DOHH2 (cell line): ENCODE measurements around the gene PTPN14.

ENCODE experiments used
- H3F3A ChIP-seq: fragments of 200-600 bp; sonication (generic), shearing (Covaris generic); 2 replicates; pipeline ENCODE4 v1.6.0; 2016; ENCODE audit warnings: antibody characterized with exemption, mild to moderate bottlenecking; ENCODE audit not compliant: control insufficient read depth, insufficient read depth
- H3K27ac ChIP-seq: fragments of 200-600 bp; sonication (generic); 2 replicates; pipeline ENCODE4 v1.5.1; 2014; ENCODE audit warnings: low read depth, mild to moderate bottlenecking, low read length, moderate library complexity
- H3K27me3 ChIP-seq: fragments of 200-600 bp; sonication (generic); 2 replicates; pipeline ENCODE4 v1.6.1; 2014; ENCODE audit warnings: mild to moderate bottlenecking, low read length, mixed read lengths; ENCODE audit not compliant: control insufficient read depth
- H3K36me3 ChIP-seq: fragments of 200-600 bp; sonication (generic); 2 replicates; pipeline ENCODE4 v1.6.1; 2014; ENCODE audit warnings: mild to moderate bottlenecking, low read length, moderate library complexity, mixed read lengths; ENCODE audit not compliant: control insufficient read depth
- H3K4me1 ChIP-seq: fragments of 200-600 bp; sonication (generic); 2 replicates; pipeline ENCODE4 v1.6.1; 2014; ENCODE audit warnings: mild to moderate bottlenecking, low read length, mixed read lengths; ENCODE audit not compliant: control insufficient read depth
- H3K4me2 ChIP-seq: fragments of 200-600 bp; sonication (generic); 2 replicates; pipeline ENCODE4 v1.6.0; 2014; ENCODE audit warnings: mild to moderate bottlenecking, low read length, moderate library complexity
- H3K4me3 ChIP-seq: fragments of 200-600 bp; sonication (generic); 2 replicates; pipeline ENCODE4 v1.5.1; 2014; ENCODE audit warnings: mild to moderate bottlenecking, low read length, mixed read lengths
- H3K79me2 ChIP-seq: fragments of 200-600 bp; sonication (generic); 2 replicates; pipeline ENCODE4 v1.6.1; 2014; ENCODE audit warnings: mild to moderate bottlenecking, low read length, mixed read lengths; ENCODE audit not compliant: control insufficient read depth
- H3K9me2 ChIP-seq: fragments of 200-600 bp; sonication (generic); replicated peaks from 2 replicates; pipeline ENCODE4 v1.6.1; 2014; ENCODE audit warnings: mild to moderate bottlenecking, low read length, mixed read lengths; ENCODE audit not compliant: control insufficient read depth
- H3K9me3 ChIP-seq: fragments of 200-600 bp; sonication (generic); 2 replicates; pipeline ENCODE4 v1.6.1; 2014; ENCODE audit warnings: antibody characterized with exemption, low read length, mixed read lengths; ENCODE audit not compliant: control insufficient read depth, insufficient read depth
- H4K20me1 ChIP-seq: fragments of 200-600 bp; sonication (generic); 2 replicates; pipeline ENCODE4 v1.6.0; 2014; ENCODE audit warnings: low read depth, mild to moderate bottlenecking, antibody characterized with exemption, low read length, moderate library complexity; ENCODE audit not compliant: control insufficient read depth, insufficient read depth
- EZH2phosphoT487 ChIP-seq: fragments of 200-600 bp; sonication (generic); IDR thresholded peaks from 2 replicates; pipeline ENCODE4 v1.6.1; 2017; ENCODE audit warnings: borderline replicate concordance, mild to moderate bottlenecking, antibody characterized with exemption, low read length, moderate library complexity, mixed read lengths
- TF ChIP-seq, protein P1 (sequence below): fragments of 200-600 bp; sonication (generic); IDR thresholded peaks from one replicate; pipeline ENCODE4 v1.5.1; 2014; ENCODE audit warnings: antibody characterized with exemption, mild to moderate bottlenecking, low read depth, low read length; ENCODE audit not compliant: poor library complexity, severe bottlenecking

Gene PTPN14

DNA sequence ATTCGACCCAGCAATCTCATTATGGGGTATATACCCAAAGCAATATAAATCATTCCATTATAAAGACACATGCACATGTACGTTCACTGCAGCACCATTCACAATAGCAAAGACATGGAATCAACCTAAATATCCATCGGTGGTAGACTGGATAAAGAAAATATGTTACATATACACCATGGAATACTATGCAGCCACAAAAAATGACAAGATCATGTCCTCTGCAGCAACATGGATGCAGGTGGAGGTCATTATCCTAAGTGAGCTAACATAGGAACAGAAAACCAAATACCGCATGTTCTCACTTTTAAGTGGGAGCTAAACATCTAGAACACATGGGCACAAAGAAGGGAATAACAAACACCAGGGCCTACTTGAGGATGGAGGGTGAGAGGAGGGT lies 115.5 kb downstream of the PTPN14 start:
- Histone ChIP-seq H3K4me2 (no peak overlapping the region), H3K27ac (no peak overlapping the region), H3K79me2 (no peaks in the 10 kb centered on the region), H3K4me3 (no peak overlapping the region), H3K27me3 (0 out of 2 replicates have a peak, but pooled peaks cover 5% of the 10 kb centered on the region), H3K9me3 (no peaks in the 10 kb centered on the region), H4K20me1 (no peaks in the 10 kb centered on the region), H3K9me2 (no peaks in the 10 kb centered on the region), H3K36me3 (no peaks in the 10 kb centered on the region), H3K4me1 (no peaks in the 10 kb centered on the region), H3F3A (no peaks in the 10 kb centered on the region)
- TF ChIP-seq, protein P1, sequence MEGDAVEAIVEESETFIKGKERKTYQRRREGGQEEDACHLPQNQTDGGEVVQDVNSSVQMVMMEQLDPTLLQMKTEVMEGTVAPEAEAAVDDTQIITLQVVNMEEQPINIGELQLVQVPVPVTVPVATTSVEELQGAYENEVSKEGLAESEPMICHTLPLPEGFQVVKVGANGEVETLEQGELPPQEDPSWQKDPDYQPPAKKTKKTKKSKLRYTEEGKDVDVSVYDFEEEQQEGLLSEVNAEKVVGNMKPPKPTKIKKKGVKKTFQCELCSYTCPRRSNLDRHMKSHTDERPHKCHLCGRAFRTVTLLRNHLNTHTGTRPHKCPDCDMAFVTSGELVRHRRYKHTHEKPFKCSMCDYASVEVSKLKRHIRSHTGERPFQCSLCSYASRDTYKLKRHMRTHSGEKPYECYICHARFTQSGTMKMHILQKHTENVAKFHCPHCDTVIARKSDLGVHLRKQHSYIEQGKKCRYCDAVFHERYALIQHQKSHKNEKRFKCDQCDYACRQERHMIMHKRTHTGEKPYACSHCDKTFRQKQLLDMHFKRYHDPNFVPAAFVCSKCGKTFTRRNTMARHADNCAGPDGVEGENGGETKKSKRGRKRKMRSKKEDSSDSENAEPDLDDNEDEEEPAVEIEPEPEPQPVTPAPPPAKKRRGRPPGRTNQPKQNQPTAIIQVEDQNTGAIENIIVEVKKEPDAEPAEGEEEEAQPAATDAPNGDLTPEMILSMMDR: no peak
- TF ChIP-seq EZH2phosphoT487: no peak

DNA sequence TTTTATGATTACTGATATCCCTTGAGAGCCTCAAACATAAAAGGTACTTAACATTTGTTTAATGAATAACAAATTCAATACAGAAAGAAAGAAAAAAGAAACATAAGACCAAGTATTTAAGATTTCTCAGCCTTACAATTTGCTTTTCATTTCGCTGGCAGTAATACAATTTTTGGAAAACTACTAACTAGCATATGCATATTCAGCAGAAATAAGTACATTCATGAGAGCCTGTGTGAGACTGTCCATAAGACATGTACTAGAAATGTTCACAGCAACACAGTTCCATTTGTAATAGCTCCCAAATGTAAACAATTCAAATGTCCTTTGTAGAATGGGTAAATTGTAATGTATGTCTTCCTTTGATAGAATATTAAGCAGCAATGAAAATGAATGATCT lies 119.2 kb downstream of the PTPN14 start:
- peaks cover 16% of the 10 kb centered on the region for H3K4me1 ChIP-seq
- no peaks in the 10 kb centered on the region for H4K20me1 ChIP-seq
- no peak overlapping the region for H3K27ac ChIP-seq
- H3F3A ChIP-seq: no peaks in the 10 kb centered on the region
- H3K79me2 ChIP-seq: no peaks in the 10 kb centered on the region
- TF ChIP-seq, protein P1: no peak
- TF ChIP-seq EZH2phosphoT487: no peak
- no peaks in the 10 kb centered on the region for H3K27me3 ChIP-seq
- no peak overlapping the region for H3K4me3 ChIP-seq
- H3K9me2 ChIP-seq: no peaks in the 10 kb centered on the region
- H3K36me3 ChIP-seq: no peaks in the 10 kb centered on the region
- H3K9me3 ChIP-seq: no peaks in the 10 kb centered on the region
- H3K4me2 ChIP-seq: no peak overlapping the region

DNA sequence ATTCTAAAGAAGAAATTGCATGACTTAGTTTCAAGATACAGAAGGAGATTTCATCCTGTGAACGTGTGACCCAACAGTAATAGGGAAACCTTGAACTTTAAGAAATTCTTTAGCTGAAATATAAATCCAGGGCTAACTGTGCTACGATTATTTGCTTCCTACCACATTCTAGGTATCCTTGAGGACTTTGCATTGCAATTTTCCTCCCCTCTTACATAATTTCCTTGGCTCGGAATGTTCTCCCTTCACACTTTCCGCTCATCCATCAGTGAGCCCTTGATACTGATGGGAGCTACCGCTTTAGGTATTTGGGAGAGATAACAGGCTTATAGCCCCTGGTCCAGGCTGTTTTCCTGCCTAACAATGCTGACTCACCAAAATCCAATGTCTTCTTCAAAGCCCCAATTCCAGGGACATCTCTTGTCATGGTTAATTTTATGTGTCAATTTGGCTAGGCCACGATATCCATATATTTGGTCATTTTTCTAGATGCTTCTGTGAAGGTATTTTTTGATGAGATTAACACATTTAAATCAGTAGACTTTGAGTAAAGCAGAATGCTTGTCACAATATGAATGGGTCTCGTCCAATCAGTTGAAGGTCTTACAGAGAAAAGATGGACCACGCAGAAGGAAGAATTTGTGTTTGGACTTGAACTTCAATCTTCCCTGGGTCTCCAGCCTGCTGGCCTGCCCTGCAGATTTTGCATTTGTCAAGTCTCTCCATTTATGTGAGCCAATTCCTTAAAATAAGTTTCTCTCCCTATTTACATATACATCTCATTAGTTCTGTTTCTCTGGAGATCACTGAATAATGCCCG lies 121.2 kb downstream of the PTPN14 start:
- Histone ChIP-seq H3K27ac (no peak overlapping the region), H3K36me3 (no peaks in the 10 kb centered on the region), H3K9me3 (no peaks in the 10 kb centered on the region), H3K4me3 (no peak overlapping the region), H4K20me1 (no peaks in the 10 kb centered on the region), H3F3A (no peaks in the 10 kb centered on the region), H3K27me3 (no peaks in the 10 kb centered on the region), H3K4me1 (peaks cover 16% of the 10 kb centered on the region), H3K9me2 (no peaks in the 10 kb centered on the region), H3K79me2 (no peaks in the 10 kb centered on the region), H3K4me2 (no peak overlapping the region)
- no peak for TF ChIP-seq EZH2phosphoT487
- TF ChIP-seq, protein P1: no peak
